ENCODE results near the gene CEP20. TPM values are rescaled to one million over a fixed set of nuclear protein-coding genes. Genes with fewer than 3 reads are reported as not detected.

Gene CEP20
- total RNA-seq, 1 donor from 2014 or later = 36.9 TPM

DNA sequence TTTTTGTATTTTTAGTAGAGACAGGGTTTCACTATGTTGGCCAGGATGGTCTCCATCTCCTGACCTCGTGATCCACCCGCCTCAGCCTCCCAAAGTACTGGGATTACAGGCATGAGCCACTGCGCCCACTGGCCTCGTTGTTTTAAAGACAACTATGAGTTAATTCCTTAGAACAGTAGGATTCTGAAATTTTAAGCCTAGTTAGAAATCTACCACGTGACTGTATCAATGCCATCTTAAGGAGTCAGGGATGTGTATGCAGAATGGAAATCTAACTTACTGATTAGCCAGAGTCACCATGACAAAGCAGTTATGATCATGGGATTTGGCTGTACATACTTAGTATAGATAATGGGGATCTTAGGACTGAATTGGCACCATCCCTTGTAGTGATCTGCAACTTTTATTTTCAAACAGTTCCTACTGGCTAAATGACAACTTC is 2.8 kb downstream of the CEP20 start:
- no peaks in the 10 kb centered on the region for H3K27me3 ChIP-seq (ENCODE audit: control insufficient read depth, insufficient read depth, low read length)
- TF ChIP-seq, protein P1, sequence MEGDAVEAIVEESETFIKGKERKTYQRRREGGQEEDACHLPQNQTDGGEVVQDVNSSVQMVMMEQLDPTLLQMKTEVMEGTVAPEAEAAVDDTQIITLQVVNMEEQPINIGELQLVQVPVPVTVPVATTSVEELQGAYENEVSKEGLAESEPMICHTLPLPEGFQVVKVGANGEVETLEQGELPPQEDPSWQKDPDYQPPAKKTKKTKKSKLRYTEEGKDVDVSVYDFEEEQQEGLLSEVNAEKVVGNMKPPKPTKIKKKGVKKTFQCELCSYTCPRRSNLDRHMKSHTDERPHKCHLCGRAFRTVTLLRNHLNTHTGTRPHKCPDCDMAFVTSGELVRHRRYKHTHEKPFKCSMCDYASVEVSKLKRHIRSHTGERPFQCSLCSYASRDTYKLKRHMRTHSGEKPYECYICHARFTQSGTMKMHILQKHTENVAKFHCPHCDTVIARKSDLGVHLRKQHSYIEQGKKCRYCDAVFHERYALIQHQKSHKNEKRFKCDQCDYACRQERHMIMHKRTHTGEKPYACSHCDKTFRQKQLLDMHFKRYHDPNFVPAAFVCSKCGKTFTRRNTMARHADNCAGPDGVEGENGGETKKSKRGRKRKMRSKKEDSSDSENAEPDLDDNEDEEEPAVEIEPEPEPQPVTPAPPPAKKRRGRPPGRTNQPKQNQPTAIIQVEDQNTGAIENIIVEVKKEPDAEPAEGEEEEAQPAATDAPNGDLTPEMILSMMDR (IDR thresholded peaks at IDR 0.05; ENCODE audit: insufficient read depth, low read length, poor library complexity, severe bottlenecking) = no peak
- no peak for DNase-seq (ENCODE audit: low read depth)
- no peak overlapping the region for H3K4me3 ChIP-seq (ENCODE audit: low read depth, low read length)
- no peaks in the 10 kb centered on the region for H3K36me3 ChIP-seq (ENCODE audit: control insufficient read depth, insufficient read depth, low read length)

DNA sequence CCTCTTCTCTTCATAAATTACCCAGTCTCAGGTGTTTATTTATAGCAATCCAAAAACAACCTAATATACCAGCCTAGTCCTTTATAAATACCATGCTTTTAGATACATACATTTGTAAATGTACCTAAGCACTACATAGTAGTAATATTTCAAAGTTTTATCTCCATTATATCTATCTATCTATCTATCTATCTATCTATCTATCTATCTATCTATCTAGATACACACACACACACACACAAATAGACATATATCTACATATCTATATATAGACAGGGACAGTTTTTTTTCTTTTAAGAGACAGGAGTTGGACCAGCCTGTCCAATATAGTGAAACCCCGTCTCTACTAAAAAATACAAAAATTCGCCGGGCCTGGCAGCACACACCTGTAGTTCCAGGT is 5.8 kb downstream of the CEP20 start:
- TF ChIP-seq, protein P1 (IDR thresholded peaks at IDR 0.05; ENCODE audit: insufficient read depth, low read length, poor library complexity, severe bottlenecking) = no peak
- Histone ChIP-seq H3K27me3 (ENCODE audit: control insufficient read depth, insufficient read depth, low read length) (no peaks in the 10 kb centered on the region), H3K4me3 (ENCODE audit: low read depth, low read length) (no peak overlapping the region), H3K36me3 (ENCODE audit: control insufficient read depth, insufficient read depth, low read length) (no peaks in the 10 kb centered on the region)
- no peak for DNase-seq (ENCODE audit: low read depth)

DNA sequence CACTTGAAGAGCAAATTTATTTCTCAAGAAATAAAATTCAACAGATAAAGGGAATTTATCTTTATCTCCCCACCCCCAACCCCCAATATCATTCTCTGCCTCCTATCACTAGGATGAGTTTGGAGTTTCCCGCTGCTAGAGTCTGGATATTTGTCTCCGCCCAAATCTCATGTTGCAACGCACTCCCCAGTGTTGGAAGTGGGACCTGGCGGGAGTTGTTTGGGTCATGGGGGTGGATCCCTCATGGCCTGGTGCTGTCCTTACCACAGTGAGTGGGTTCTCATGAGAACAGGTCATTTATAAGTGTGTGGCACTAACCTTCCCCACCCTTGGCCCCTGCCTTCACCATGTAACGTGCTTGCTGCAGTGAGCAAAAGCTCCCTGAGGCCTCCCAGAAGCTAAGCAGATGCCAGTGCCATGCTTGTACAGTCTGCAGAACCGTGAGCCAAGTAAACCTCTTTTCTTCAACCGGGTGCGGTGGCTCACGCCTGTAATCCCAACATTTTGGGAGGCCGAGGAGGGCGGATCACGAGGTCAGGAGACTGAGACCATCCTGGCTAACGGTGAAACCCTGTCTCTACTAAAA is 6.5 kb downstream of the CEP20 start:
- no peaks in the 10 kb centered on the region for H3K36me3 ChIP-seq (ENCODE audit: control insufficient read depth, insufficient read depth, low read length)
- TF ChIP-seq, protein P1 (IDR thresholded peaks at IDR 0.05; ENCODE audit: insufficient read depth, low read length, poor library complexity, severe bottlenecking) = no peak

DNA sequence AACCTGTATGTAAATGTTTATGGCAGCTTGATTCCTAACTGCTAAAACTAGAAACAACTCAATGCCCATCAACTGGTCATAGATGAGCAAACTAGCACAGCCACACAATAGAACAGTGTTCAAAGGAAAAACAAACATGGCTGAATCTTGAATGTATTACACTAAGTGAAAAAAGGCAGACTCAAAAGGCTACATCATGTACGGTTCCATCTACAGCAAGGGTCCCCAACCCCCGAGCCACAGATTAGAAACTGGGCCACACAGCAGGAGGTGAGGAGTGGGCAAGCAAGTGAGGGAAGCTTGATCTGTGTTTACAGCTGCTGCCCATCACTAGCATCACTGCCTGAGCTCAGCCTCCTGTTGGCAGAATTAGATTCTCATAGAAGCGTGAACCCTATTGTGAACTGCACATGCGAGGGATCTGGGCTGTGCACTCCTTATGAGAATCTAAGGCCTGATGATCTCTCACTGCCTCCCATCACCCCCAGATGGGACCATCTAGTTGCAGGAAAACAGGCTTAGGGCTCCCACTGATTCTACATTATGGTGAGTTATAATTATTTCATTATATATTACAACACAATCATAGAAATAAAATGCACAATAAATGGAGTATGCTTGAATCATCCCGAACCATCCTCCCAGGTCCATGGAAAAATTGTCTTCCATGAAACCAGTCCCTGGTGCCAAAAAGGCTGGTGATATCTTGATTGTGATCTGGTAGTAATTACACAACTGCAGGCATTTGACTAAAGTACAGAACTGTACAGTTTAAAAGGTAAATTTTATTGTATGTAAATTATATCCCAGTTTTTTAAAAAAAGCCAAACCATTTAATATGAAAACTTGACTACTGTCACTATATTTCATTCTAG is 7.7 kb downstream of the CEP20 start:
- DNase-seq (ENCODE audit: low read depth) = no peak
- H3K27me3 ChIP-seq (ENCODE audit: control insufficient read depth, insufficient read depth, low read length) = no peaks in the 10 kb centered on the region
- H3K4me3 ChIP-seq (ENCODE audit: low read depth, low read length) = no peak overlapping the region
- H3K36me3 ChIP-seq (ENCODE audit: control insufficient read depth, insufficient read depth, low read length) = no peaks in the 10 kb centered on the region
- TF ChIP-seq, protein P1 (IDR thresholded peaks at IDR 0.05; ENCODE audit: insufficient read depth, low read length, poor library complexity, severe bottlenecking) = no peak

More for the DNA sequence above, 6.5 kb downstream of the CEP20 start:
- Histone ChIP-seq H3K4me3 (ENCODE audit: low read depth, low read length) (no peak overlapping the region), H3K27me3 (ENCODE audit: control insufficient read depth, insufficient read depth, low read length) (no peaks in the 10 kb centered on the region)
- no peak for DNase-seq (ENCODE audit: low read depth)

DNA sequence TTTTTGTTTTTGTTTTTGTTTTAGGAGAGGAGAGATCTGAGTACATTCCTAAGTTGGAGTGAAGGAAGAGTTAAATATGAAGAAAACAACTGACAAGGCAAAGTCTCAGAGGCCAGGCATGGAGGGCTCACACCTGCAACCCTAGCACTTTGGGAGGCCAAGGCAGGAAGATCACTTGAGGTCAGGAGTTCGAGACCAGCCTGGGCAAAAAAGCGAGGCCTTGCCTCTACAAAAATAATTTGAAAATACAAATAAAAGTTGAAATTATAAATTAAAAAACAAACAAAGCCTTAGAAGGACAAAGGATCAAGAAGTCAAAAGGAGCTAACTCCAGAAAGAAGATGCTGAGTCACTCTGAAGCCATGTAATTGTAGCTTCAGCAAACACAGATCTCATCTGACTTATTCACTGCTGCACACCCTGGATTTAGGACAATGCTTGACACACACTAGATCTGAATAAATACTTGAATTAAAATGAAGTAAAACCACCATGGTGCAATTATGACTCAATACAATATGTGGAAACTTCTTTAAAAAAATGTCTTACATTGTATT is 9.1 kb downstream of the CEP20 start:
- Histone ChIP-seq H3K27me3 (ENCODE audit: control insufficient read depth, insufficient read depth, low read length) (no peaks in the 10 kb centered on the region), H3K4me3 (ENCODE audit: low read depth, low read length) (no peak overlapping the region), H3K36me3 (ENCODE audit: control insufficient read depth, insufficient read depth, low read length) (no peaks in the 10 kb centered on the region)
- peak; percentile 48 for DNase-seq (ENCODE audit: low read depth)
- TF ChIP-seq, protein P1 (IDR thresholded peaks at IDR 0.05; ENCODE audit: insufficient read depth, low read length, poor library complexity, severe bottlenecking) = no peak
